Activated naive CD4-positive, alpha-beta T cell (primary cell): Measurements from ENCODE around the gene ARHGEF40.

Experiments
- DNase-seq, 4 experiments: peaks; one replicate each; lab custom pipeline; 2025; lab: John Stamatoyannopoulos, UW

Gene ARHGEF40

DNA sequence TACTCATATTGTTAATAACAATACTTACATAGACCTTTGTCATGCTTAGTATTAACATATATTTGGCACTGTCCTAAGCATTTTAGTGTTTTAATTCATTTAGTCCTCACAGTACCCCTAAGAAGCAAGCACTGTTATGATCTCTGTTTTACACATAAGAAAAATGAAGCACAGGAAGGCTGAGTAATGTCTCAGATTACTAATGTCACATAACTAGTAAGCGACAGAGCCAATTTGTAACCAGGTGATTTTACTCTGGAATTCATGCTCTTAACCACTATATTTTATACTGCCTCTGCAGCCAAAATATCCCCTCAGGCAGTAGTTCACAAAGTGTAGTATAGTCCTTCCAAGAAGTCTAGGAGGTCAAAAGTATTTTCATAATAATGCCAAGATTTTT lies 51.0 kb downstream of the ARHGEF40 start:
- DNase-seq: no peak

DNA sequence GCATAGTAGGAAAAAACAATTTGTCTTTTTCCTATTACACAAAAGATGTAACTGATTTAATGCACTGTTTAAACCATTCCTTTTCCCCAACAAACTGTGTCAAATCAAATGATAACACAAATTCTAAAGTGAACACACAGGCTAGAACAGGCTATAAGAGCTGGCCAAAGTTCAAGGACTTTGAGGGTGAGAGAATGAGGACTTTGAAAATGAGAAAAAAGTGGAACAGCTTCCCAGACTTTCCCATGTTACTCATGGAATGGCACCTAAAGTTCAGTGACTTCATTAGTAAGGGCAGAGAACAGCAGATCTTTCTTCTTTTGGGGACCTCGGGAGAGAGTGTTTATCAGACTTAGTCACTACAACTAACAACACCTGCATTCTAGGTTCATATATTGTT lies 53.3 kb downstream of the ARHGEF40 start:
- no peak for DNase-seq

DNA sequence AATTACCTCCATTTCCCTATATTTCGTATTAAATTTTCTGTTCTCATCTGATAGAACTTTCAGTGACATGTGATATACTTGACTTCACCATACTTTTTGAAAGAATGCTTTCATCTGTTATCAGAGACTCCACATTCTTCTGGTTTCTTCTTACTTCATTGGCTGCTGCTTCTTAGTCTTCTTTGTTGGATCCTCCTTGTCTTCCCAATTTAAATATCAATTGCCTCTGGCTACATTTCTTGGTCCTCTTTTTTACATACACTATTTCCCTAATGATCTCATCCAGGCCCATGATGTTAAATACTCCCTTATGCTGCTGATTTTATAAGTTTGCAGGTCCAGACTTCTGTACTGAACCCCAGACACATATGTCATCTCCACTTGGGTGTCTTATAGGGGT lies 63.8 kb downstream of the ARHGEF40 start:
- DNase-seq: no peak

DNA sequence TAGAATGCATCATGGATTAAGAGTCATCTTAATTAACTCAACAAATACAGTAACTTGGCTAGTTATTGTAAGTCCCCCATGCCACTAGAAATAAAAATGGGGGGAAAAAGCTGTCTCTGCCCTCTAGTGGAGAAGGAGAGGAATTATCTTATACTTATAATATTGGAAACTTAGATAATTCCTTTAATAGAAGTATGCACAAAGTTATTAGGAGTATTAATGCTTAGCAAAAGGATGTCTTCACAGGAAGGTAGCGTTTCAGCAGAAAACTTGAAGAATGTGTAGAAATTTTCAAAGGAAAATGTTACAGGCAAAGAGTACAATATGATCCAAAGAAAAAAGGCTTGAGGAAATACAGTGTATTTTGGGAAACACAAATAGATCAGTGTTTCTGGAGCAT lies 65.9 kb downstream of the ARHGEF40 start:
- DNase-seq: no peak
